Measurements from ENCODE around the gene SPSB2.
"Not testable (repeated sequence)": the region's sequence is repeated elsewhere in the genome, so short reads cannot be mapped to it uniquely, and the experiment has no call there.

The SPSB2 gene

GRCh38 chr12:6883683-6884082, 10.6 kb upstream of the SPSB2 start:
- no peak for TF ChIP-seq CTCF (IDR thresholded peaks at IDR 0.05; ENCODE audit: insufficient read depth, low read length, missing control alignments)
- H3K4me3 ChIP-seq (ENCODE audit: low read depth, low read length): no peak overlapping the region
- DNase-seq (ENCODE audit: low read depth, low spot score): no peak
- ChIA-PET CTCF (interaction anchor here (3.6 to 6.6 kb wide), 2 partner anchors 8 to 13 kb away, joined by 32 to 88 read pairs; partner anchors contain the start of genes SPSB2 and TPI1), POLR2A (no interaction called here)

DNA sequence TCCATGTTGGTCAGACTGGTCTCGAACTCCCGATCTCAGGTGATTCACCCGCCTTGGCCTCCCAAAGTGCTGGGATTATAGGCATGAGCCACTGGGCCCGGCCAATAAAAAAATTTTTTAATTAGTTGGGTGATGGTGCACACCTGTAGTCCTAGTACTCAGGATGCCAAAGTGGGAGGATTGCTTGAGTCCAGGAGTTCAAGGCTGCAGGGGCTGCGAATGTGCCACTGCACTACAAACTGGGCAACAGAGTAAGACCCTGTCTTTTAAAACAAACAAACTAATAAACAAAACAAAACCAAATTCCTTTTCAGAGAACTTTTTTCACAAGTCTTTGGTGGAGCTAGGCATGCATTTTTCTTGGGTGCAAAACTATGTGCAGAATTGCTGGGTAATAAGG, 10.1 kb upstream of the SPSB2 start:
- ChIA-PET POLR2A (interaction anchor here (2.0 to 2.8 kb wide), 3 partner anchors 8 to 15 kb away, joined by 10 to 11 read pairs (median 11); partner anchors contain the start of genes SPSB2 and TPI1), CTCF (interaction anchor here (3.6 to 6.6 kb wide), 2 partner anchors 8 to 13 kb away, joined by 32 to 88 read pairs; partner anchors contain the start of genes SPSB2 and TPI1)
- no peak for DNase-seq (ENCODE audit: low read depth, low spot score)
- H3K4me3 ChIP-seq (ENCODE audit: low read depth, low read length): no peak overlapping the region
- no peak for TF ChIP-seq CTCF (IDR thresholded peaks at IDR 0.05; ENCODE audit: insufficient read depth, low read length, missing control alignments)

GRCh38 chr12:6879824-6880223, 6.7 kb upstream of the SPSB2 start:
- ChIA-PET CTCF (interaction anchor here (1.0 to 6.6 kb wide), 3 partner anchors 9 to 44 kb away, joined by 4 to 88 read pairs (median 32); partner anchors contain the start of genes SPSB2 and TPI1), POLR2A (interaction anchor here (0.9 to 1.6 kb wide), 3 partner anchors 11 to 27 kb away, joined by 3 to 4 read pairs (median 3); partner anchors contain the start of genes TPI1 and USP5)
- DNase-seq (ENCODE audit: low read depth, low spot score); H3K4me3 ChIP-seq (ENCODE audit: low read depth, low read length): not testable (repeated sequence)

- ChIA-PET CTCF (interaction anchor here (0.8 to 3.5 kb wide), 4 partner anchors 18 to 64 kb away, joined by 3 to 16 read pairs (median 7); no protein-coding TSS in a partner anchor), POLR2A (interaction anchor here (1.0 to 10.2 kb wide), 5 partner anchors 8 to 70 kb away, joined by 3 to 164 read pairs (median 9); partner anchors contain the start of genes C12orf57, CDCA3, ENO2 and RNU7-1)
- DNase-seq (ENCODE audit: low read depth, low spot score): not testable (repeated sequence)
- H3K4me3 ChIP-seq (ENCODE audit: low read depth, low read length): peak overlapping the region; percentile 78
Measured at GRCh38 chr12:6874015-6874368, 889 bp upstream of the SPSB2 start.

- CTCF ChIA-PET: interaction anchor here (0.6 to 6.3 kb wide), 44 partner anchors 9 to 323 kb away, joined by 3 to 88 read pairs (median 6); partner anchors contain the start of genes C12orf57, CDCA3, COPS7A and ENO2
- peak; percentile 100 for TF ChIP-seq CTCF (IDR thresholded peaks at IDR 0.05; ENCODE audit: insufficient read depth, low read length, missing control alignments)
- peak overlapping the region; percentile 78 for H3K4me3 ChIP-seq (ENCODE audit: low read depth, low read length)
- POLR2A ChIA-PET: interaction anchor here (0.6 to 10.2 kb wide), 18 partner anchors 9 to 207 kb away, joined by 3 to 164 read pairs (median 4); partner anchors contain the start of genes C12orf57, CDCA3, MLF2 and RNU7-1
- no peak for DNase-seq (ENCODE audit: low read depth, low spot score)
Measured at GRCh38 chr12:6872073-6873048, 742 bp downstream of the SPSB2 start.

DNA sequence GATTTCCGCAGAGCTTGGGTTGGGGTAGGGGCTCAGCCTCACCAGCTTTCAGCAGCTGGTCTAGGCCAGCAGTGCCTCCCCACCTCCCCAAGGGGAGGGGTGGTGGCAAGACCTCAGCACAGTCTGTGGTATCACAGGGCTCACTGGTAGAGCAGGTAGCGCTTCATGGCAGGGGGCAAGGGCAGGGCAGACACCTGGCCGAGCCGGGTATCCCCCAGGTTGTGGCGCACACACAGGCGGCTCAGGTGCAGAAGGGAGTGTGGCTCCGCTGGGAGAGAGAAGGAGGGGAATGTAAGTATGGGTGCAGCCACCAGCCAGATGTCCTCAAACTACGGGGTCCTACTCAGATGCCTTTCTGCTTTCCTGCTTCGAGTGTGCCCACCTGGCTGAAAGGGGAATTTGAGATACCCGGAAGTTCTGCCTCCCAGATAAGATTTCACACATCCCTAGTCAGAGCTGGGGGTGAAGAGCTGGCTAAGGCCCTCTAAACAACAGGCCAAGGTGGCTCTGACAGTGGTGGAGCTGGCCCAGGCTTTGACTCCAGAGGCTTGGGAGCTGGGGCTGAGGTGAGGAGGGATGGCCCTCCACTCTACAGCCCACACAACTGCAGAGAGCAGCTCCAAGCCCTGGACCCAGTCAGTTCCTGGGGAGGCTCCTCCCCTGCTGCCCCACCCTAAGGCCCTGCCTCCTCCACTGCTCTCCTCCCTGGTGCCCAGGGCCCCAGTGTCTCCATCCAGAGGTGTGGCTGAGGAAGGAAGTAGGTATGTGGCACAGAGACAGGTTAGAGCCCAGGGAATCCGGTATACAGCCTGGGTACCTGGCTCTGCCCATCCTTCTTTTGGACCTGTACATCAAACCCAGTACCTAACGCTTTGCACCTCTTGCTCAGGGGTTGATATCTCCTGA, 1.8 kb downstream of the SPSB2 start:
- ChIA-PET CTCF (interaction anchor here (0.6 to 6.3 kb wide), 30 partner anchors 11 to 147 kb away, joined by 3 to 88 read pairs (median 8); partner anchors contain the start of genes C12orf57, CDCA3, ENO2 and GNB3), POLR2A (interaction anchor here (1.0 to 10.2 kb wide), 5 partner anchors 10 to 44 kb away, joined by 3 to 164 read pairs (median 4); partner anchors contain the start of genes CDCA3 and USP5)
- peak overlapping the region; percentile 78 for H3K4me3 ChIP-seq (ENCODE audit: low read depth, low read length)
- TF ChIP-seq CTCF (IDR thresholded peaks at IDR 0.05; ENCODE audit: insufficient read depth, low read length, missing control alignments): no peak
- DNase-seq (ENCODE audit: low read depth, low spot score): no peak

GRCh38 chr12:6870304-6870703, 2.8 kb downstream of the SPSB2 start:
- ChIA-PET CTCF (interaction anchor here (0.8 to 6.5 kb wide), 22 partner anchors 10 to 243 kb away, joined by 3 to 88 read pairs (median 8); partner anchors contain the start of genes C12orf57, CDCA3, ENO2 and LPCAT3), POLR2A (interaction anchor here (1.6 to 10.2 kb wide), 2 partner anchors 11 to 19 kb away, joined by 4 to 164 read pairs; partner anchors contain the start of genes CDCA3 and USP5)
- not testable (repeated sequence) for DNase-seq (ENCODE audit: low read depth, low spot score); H3K4me3 ChIP-seq (ENCODE audit: low read depth, low read length)
